T-helper 9 cell (primary cell): ENCODE data around the gene TRAFD1.

Source experiments
- DNase-seq: peaks from one replicate; pipeline ENCODE4 v3.0.0-alpha.2; 2020

The TRAFD1 gene

DNA sequence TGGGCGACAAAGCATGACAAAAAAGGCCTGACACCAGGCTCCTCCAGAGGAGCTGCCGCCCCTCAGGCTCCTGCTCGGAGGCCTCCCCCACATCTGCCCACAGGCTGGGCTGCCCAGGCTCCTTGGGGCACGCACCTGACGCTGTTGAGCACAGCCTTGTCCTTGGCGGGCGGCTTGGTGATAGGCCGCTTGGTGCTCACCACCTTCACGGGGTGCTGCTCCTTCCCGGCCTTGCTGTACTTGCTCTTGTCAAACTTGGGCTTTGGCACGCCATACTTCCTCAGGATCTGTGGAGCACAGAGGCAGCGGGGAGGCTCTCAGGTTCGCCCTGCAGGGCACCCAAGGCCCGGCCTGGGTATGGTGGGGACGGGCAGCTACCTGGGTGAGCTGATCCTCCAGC, 53.4 kb downstream of the TRAFD1 start:
- no peak for DNase-seq

DNA sequence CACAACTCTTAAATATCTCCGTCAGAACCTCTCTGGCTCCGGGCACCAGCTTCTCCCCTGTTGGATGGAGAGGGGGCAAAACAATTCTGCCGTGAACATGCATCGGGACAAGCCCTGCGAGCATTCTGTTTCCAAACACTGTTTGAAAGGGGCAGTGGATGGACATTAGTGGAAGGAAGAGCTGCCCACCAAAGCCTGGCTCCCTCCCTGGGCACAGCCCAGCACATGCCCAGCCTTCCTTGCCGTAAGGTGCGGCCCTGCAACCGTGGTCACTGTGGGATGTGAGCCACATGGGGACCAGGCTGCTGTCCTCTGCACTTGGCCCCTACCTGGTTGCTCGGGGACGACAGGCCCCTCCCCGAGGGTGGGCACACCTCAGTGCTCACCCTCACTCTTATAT, 54.0 kb downstream of the TRAFD1 start:
- no peak for DNase-seq

DNA sequence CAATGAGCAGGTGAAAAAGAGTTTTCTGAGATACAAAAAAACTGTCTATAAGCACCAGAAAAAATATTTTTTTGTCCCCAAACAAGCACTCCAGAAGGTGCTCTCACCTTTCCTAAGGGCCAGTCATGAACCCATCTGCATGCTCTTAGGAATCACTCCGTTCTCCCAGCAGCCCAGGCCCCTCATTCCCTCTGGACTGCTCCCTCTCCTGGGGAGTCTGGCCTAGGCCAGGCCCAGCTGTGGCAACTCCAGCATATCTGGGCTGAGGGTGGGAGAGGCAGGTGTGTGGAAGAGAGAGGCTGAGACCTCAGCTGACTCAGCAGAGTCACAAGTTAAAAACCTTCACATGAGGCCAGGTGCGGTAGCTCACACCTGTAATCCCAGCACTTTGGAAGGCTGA, 54.6 kb downstream of the TRAFD1 start:
- DNase-seq = no peak

DNA sequence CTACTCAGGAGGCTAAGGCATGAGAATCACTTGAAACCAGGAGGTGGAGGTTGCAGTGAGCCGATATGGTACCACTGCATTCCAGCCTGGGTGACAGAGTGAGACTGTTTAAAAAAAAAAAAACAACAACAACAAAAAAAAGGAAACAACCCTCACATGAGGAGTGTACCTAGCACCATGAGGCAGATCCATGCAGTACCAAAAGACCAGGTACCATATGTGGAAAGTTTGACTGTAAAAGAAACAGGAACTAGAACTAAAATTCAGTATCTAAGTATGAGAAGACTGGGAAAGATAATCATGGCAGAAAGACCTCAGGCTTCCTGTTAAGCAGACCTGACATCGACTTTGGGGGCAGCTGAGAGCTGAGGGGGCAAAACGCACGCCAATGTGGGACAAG, 55.1 kb downstream of the TRAFD1 start:
- no peak for DNase-seq

DNA sequence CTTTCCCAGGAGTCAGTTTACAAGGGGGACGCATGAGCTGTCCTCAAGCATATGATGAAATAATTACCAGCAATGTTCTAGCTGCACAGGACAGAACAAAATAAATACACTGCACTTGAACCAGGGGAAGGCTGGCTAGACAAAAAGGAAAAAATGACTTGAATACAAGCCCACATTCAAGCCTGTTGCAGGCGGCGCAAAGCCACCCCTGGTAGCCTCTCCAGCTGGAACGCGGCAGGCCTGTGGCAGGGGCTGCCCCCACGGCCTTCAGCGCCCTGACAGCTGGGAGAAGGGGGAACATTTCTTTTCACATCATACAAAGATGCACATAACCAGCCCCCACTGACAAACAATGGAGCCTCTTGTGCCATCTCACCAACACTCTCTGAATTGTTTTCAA, 57.1 kb downstream of the TRAFD1 start:
- no peak for DNase-seq

DNA sequence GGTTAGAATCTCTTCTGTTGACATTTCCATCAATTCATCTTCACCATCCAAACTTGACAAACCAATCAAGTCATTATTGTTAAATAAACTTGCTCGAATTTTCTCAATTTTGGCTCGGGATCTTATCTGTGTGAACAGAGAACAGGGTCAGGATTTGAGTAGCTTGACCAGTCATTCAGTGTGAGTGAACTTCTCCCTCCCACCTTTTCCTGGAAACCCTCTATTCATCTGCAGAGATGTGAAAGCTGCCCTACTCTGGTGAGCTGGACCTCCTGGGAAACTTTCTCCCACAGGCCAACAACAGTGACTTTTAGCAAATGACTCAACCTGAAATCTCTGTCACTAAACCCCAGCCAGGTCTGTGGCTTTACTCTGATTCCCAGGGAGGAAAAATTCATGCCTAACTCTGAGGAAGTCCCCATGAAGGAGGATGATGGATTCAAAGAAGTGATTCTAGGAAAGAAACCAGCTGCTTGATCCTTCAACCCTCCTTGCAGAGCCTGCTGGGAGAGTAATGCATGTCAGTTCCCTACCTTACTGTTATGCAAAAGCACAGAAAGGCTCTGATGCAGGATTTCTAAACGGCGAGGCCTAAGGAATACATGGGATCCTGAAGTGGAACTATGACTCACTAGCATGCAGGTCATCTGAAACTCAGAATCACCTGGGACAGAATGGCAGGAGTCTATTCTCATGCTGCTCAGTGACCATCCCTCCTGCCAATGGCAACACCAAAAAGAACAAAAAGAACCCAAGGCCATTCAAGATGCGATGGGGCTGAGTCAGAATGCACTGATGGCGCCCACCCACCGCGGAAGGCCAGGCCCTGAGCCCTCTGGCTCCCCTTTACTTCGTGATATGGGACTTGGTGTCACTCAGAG, 58.0 kb downstream of the TRAFD1 start:
- DNase-seq = no peak

DNA sequence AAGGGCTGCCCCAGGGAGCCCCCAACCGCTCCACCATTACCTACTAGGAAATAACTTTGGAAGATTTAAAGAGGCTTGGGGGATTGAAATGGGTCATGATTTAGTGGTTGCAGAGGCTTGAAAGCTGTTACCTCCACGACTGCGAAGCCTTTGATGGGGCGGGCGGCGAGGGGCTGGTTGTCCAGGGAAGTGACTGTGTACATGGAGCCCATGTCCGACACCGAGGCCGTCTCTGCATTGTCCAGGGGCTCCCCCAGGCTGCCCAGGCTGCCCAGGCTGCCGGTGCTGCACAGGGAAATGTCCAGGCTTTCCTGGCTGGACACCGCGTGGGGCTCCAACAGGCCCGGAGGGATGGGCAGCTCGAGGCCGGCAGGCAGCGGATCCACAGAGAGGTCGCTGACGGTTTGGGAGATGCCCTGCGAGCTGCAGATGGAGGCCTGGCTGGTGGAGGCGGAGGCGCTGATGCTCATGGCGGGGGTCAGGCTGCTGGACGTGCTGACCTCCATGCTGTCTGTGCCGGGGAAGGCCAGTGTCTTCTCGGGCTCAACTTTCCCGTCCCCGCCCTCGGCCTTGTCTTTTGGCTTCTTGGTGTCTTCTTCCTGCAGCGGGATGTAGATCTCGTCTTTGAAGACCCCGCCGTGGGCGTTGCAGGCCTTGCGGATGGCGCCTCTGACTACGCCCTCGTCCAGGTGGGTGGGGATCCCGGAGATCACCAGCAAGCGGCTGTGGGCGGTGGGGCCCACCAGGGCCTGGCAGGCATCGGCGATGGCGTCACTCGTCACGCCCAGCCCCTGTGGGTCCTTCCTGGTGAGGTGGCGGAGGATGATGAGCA, 58.9 kb downstream of the TRAFD1 start:
- DNase-seq = no peak

DNA sequence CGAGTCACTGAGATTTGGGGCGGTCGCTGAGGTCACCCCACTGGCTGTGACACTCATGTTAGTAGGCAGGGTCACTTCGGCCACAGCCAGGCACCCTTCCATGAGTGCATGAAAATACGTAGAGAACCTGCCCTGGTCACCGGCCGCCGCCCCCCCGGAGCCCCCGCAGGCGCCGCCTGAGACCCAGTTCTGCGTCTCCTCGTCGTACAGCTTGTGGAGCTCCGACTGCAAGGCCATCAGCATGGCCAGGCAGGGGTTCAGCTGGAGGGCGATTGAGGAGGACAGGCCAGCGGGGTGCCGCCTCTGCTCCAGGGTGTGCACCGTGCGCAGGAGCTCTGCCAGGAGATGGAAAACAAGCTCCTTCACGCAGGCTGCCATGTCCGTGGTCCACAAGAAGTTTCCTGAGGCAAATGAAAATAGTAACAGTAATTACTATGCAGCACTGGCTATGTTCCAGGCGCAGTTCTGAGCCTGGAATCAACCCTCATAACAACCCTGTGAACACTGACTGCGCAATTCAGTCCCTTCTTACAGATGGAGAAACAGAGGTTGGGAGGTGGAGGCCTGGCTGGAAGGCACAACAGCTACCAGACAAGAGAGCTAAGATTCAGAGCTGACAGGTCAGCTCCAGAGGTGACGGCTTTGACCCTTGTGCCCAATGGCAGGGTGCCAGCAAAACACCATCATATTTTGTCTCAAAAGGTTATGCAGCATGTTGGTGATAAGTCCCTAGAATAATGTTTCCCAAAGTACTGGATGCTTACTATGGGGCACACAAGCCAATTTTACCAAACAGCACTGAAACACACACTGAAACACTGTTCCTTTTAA, 59.9 kb downstream of the TRAFD1 start:
- DNase-seq = no peak

DNA sequence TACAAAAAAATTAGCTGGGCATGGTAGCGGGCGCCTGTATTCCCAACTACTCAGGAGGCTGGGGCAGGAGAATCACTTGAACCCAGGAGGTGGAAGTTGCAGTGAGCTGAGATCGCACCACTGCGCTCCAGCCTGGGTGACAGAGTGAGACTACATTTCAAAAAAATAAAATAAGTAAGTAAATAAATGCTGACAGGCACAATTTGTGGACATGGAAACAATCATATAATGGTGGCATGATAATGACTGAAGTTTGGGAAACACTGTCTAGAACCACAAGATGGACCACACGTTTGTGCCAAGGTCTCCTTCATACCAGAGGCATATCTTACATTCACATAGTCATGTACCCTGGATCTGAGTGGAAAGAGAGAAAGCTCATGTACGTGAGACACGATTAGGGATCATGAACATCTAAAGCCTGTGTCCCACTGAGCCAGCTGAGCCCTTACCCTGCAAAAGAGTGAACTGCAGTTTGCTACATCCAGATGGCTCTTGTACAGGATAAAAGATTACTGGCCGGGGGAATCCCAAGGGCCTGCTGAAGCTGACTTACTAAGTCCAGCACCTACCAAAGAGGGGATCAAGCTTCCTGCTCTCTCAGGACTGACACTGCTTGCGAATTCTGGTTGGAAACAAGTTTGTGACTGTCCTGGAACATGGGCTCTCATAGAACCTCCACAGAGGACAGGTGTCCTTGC, 62.9 kb downstream of the TRAFD1 start:
- no peak for DNase-seq

DNA sequence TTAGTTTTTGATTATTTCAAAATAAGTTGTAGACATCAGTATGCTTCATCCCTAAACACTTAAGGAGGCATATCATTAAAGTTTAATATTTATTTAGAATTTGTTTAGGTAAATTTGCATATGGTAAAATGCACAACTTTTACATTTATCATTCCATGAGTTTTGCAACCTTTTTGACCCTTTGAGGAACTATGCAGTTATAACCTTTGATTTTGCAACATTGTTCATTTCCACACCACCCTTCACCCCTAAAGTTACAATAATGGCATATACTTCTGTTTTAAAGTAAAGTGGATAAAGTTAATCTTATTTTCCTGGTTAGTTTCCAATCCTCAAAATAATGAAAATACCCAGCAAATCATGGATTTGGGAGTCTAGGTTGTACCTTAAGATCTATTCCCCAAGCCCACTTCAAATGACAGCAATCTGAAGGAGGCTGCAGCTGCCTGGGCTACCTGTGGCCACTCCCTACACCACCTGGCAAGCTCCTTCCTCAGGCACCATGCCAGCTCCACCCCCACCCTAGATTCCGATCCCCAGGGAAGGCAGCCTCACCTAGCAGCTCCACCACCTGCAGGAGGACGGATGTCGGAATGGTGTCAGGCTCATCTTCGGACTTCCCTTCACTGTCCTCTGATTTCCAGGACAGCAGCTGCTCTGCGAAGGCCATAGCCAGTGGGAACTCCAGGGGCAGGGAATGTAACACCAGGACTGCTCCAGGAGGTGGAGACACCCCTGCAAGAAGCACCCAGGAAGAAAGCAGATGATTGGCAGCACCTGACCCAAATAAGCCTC, 65.1 kb downstream of the TRAFD1 start:
- no peak for DNase-seq

DNA sequence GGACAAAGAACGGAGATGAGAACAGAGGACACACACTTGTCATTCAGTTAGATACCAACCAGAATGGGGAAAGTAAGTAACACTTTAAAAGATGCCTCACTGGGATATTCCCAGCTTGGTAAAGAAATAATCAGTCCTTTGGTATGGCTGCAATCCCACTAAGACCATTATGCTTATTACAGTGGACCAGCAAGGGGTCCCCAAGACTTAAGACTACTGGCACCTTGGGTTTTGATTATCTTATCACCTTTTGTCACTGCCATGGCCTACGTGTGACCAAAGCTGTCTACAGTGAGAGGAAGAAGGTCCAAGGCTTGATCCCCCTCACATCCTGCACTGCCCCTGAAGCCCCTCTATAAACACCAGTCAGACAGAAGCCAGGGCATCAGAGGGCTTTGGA, 65.8 kb downstream of the TRAFD1 start:
- DNase-seq = no peak

DNA sequence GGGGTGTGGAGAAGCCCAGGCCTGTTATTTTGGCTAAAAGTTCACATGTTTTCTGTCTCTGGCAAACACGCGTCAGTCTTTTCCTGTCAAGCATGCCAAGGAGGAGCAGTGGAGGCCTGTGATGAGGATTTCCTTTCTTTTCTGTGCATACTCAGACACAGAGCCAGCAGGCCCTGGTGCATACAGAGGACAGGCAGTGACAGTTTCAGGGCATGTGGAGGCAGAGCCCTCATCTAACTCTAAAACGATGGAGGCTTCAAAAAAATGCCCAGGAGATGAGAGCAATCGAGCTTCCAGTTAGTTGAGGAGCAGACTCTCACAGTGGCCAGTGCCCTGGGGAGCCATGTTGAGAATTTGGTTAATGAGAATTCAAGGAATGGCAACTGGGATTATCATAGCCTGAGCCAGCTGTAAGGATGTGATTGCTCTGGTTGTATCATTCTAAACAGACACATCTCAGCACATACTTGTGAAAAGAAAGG, 66.5 kb downstream of the TRAFD1 start:
- DNase-seq = no peak

DNA sequence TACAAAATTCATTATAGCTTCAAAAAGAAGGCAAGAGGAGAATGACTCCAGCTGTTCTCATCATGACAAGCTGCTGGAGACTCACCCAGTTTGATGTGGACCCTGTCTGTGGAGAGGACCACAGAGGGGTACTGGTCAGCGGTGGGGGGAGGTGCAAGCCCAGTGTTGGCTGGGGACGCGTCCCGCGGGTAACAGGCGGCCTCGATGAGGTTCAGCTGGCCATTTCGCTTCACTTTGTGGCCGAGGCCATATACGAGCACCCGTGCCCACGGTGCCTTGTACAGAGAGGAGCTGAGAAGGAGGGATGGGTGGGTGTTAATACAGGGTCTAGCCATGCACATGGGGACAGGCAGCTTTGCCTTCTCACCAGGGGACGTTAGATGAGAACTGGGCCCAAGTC, 67.1 kb downstream of the TRAFD1 start:
- DNase-seq = no peak

DNA sequence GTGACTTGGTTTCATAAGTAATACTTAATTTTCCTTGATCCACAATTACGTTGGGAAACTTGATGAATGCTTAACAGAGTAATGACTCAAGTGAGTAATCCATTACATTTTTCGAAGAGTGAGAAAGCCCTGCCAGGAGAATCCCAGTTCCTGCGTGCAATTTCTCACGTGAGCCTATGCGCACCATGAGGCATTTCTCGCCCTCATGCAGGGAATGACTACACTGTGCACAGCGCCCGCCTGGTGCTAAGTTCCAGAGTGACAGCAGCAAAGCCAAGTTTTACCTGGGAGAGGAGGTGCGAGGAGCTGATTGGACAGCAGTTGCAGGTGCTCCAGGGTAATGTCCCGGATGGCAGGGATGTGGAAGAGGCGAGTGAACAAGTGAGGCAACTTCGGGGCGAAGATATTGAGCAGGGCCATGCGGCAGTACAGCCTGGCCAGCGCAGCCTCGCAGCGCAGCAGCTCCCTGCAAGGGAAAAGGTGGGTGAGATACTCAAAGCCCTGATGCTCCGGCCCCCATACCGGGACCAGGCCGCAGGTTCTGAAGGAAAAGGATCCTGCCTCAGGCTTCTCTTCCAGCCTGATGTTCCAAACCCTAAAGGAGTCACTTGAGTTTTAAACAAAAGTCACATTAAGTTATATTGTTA, 69.4 kb downstream of the TRAFD1 start:
- DNase-seq = no peak

DNA sequence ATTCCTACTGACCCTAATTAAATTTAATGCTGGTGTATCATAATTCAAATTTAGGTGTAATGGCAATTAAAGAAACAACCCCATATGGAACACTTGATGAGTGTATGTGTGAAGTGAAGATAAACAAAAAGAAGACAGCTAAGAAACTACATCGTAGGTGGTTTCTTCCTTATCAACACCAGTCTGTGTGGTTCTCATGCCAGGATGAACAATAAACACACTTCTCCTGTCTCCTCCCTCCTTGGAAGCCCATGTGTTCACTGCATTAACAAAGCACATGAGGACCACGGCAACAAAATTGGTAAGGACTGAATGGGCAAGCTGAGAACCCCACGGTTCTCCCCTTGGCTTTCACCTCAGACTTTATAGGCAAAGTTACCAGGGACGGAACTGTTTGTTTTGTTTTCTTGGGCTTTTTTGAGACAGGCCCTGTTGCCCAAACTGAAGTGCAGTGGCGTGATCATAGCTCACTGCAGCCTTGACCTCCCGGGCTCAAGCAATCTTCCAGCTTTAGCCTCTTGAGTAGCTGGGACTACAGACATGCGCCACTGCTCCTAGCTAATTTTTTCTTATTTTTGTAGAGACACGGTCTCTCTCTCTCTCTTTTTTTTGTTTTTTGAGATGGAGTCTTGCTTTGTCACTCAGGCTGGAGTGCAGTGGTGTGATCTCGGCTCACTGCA, 71.0 kb downstream of the TRAFD1 start:
- no peak for DNase-seq

DNA sequence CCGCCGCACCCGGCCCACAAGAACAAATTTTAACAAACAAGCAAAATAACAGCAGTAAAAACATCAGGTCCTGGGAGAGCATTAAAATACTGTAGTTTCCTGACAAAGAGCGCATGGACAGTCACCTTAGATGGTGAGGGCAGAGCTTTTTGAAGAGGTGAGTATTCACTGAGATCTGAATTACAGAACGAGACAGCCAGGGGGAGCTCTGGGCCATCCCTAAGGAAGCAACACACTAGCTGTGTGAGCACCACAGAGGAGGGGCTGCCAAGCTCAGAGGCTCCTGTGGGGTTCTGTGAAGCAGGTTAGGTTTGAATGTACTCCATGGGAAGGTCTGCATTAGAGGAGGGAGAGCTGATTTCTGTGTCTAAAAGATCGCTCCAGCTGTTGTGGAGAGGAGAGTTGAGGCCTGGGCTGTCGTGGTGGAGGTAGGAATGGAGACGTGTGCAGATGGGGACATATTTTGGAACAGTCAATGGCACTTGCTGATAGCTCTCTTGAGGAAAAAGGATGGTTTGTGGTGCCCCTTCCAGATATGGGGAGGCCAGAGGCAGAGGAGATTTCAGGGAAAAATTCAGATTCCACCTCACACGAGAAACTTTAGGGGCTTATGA, 72.9 kb downstream of the TRAFD1 start:
- DNase-seq = no peak

DNA sequence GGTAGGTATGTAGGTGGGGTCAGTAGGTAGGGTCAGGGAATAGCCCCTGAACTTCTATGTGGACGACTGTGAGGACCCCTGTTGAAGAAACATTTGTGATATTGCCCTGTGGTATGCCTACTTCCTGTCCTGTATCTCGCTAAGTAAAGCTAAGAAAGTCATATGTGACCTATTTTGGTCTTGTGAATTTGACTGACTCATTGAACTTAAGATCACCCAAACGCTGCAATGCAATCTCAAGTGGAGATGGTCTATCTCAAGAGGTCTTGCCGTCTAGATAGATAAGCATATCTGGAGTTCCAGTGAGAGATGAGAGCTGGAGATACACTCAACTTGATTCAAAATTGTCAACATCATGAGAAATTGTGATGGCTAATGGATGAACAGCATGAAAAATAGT, 73.8 kb downstream of the TRAFD1 start:
- no peak for DNase-seq
